ENCODE results near the gene GABBR1.

Gene GABBR1

DNA sequence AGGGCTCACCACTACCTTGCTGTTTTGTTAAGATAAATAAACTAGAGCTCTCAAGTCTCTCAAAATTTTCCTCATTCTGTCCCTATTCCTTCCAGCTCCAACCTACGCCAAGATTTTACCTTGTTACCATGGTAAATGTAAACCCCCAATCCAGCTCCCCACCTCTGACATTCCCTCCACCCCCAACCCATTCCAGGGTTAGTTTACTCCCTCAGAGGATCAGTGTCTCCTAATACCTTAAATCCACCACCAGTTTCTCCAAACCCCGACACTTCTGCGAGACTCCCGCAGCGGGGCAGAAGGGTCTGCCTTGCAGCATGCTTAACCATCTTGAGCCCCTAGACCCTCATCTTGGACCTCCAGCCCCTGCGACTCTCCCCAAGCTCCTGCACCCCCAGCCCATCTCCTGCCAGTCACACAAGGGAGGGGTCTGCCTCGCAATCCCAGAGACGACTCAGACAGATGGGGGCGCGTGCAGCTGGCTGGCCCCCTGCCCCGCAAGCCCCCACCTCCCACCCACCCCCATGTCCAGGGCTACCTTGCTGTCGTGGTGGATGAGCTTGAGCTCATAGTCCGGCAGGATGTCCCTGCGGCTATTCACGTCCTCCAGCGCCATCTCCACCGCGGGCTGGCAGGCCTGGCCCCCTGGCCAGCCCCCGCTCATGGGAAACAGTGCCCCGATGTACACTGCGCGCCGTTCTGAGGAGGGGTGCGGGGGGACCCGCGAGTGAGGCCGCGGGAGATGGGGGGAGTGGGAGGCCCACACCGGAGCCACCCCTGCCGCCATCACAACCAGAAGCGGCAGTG is 5.8 kb downstream of the GABBR1 start:
- H3K27ac ChIP-seq: no peak overlapping the region
- no peak for TF ChIP-seq CTCF (conservative IDR thresholded peaks at IDR 0.05; ENCODE audit: low read depth)
- ChIA-PET CTCF (interaction anchor here (0.9 kb wide), 1 partner anchor 29 kb away, joined by 4 read pairs; no protein-coding TSS in a partner anchor), POLR2A (ENCODE audit: low non-redundant PET) (no interaction called here)
- no peak for DNase-seq (ENCODE audit: low spot score)

DNA sequence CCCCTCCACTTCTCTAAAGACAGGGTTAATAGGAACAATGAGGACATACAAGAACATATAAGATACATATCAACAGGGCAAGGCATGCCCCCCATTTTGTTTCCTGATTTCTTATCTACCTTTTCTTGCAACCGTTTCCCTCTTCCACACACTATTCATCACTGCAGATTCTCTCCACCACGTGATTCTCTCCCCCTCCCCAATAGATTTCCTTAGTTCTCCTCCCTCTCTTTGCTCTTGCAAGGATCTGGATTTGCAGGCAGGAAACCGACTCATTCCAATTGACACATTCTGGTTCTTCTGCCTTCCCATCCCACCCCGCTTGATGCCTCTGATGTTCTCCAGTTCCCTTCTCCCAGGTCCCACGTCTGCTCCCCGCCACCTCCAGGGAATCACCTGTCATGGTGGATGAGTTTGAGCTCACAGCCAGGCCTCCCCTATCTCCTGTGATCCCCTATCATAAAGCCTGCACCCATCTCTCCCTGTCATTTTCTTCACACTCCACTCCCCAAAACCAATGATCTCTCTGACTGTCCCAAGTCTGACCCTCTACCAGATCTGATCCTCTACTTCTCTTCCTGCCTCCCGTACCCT is 7.5 kb downstream of the GABBR1 start:
- no peak for DNase-seq (ENCODE audit: low spot score)
- CTCF ChIA-PET: no interaction called here

GRCh38 chr6:29624520-29624961 is 8.4 kb downstream of the GABBR1 start:
- H3K27ac ChIP-seq: no peak overlapping the region
- POLR2A ChIA-PET (ENCODE audit: low non-redundant PET): no interaction called here
- DNase-seq (ENCODE audit: low spot score): no peak
- CTCF ChIA-PET: interaction anchor here (0.6 kb wide), 1 partner anchor 17 kb away, joined by 3 read pairs; no protein-coding TSS in a partner anchor
- no peak for TF ChIP-seq CTCF (conservative IDR thresholded peaks at IDR 0.05; ENCODE audit: low read depth)

More for the DNA sequence above, 7.5 kb downstream of the GABBR1 start:
- no peak for TF ChIP-seq CTCF (conservative IDR thresholded peaks at IDR 0.05; ENCODE audit: low read depth)
- no peak overlapping the region for H3K27ac ChIP-seq
- POLR2A ChIA-PET (ENCODE audit: low non-redundant PET): no interaction called here

DNA sequence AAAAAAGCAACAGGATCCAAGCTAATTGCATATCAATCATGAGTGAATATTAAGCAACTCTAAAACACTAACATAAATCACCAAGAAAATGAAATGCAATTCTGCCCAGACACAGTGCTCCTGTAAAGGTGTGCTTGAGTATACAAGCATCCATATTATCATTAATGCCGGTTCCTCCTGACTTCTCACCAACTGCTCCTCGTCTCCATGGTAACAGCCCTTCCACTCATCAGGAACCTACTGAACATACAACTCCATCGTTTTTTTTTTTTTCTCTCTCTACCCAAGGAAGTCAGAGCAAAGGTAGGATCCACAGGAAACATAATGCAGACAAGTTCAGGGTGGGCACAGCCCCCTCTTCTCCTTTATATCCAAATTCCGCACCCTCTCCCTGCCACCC is 12.4 kb downstream of the GABBR1 start:
- POLR2A ChIA-PET (ENCODE audit: low non-redundant PET): no interaction called here
- CTCF ChIA-PET: interaction anchor here (0.5 kb wide), 1 partner anchor 45 kb away, joined by 3 read pairs; no protein-coding TSS in a partner anchor
- no peak for TF ChIP-seq CTCF (conservative IDR thresholded peaks at IDR 0.05; ENCODE audit: low read depth)
- H3K27ac ChIP-seq: no peak overlapping the region
- DNase-seq (ENCODE audit: low spot score): no peak

DNA sequence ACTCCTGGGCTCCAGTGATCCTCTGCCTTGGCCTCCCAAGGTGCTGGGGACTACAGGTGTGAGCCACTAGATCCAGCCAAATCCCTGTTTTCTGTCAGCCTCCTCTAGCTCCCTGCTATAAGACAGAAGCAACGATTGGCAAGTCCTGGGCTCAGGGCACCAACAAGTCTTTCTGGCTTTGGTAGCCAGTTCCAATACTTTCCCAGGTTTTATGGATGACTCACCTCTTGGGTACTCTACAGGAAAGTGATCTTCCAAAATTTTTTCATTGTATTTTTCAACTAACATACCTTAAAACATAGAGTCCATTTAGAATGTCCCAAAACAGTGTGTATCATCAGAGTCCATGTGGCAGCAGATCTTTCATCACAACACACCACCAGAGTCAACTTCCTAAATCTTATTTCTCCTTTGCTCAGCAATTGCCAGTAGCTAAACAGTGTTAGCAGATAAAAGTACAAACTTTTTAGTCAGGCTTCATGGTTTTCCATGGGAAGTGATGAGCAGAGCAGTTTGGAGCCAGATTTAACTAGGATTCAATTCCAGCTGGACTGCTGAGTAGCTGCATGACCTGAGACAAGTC is 13.3 kb downstream of the GABBR1 start:
- no peak for TF ChIP-seq CTCF (conservative IDR thresholded peaks at IDR 0.05; ENCODE audit: low read depth)
- no peak overlapping the region for H3K27ac ChIP-seq
- POLR2A ChIA-PET (ENCODE audit: low non-redundant PET): no interaction called here
- CTCF ChIA-PET: interaction anchor here (0.7 to 0.9 kb wide), 2 partner anchors 9 to 122 kb away, joined by 3 to 4 read pairs; no protein-coding TSS in a partner anchor
- DNase-seq (ENCODE audit: low spot score): no peak

- no peak for DNase-seq (ENCODE audit: low spot score)
- no peak overlapping the region for H3K27ac ChIP-seq
- no peak for TF ChIP-seq CTCF (conservative IDR thresholded peaks at IDR 0.05; ENCODE audit: low read depth)
- ChIA-PET CTCF (no interaction called here), POLR2A (ENCODE audit: low non-redundant PET) (no interaction called here)
Measured at GRCh38 chr6:29617782-29618554, 15.0 kb downstream of the GABBR1 start.

All from RWPE1 (cell line).